NT2/D1 (cell line): ENCODE data around the gene IRF1.

Source experiments
- DNase-seq: peaks from one replicate; pipeline ENCODE4 v3.0.0-alpha.2; 2011; ENCODE audit warnings: low read depth, low spot score
- H3K27me3 ChIP-seq: 2 replicates; pipeline ENCODE4 v1.6.0; 2011; ENCODE audit warnings: mild to moderate bottlenecking; ENCODE audit not compliant: insufficient read length, insufficient read depth
- H3K36me3 ChIP-seq: 2 replicates; pipeline ENCODE4 v1.6.1; 2011; ENCODE audit warnings: mild to moderate bottlenecking, low read length, mixed read lengths; ENCODE audit not compliant: insufficient read depth, insufficient read length
- H3K4me1 ChIP-seq: 2 replicates; pipeline ENCODE4 v1.5.1; 2011; ENCODE audit not compliant: insufficient read depth, insufficient read length
- H3K4me3 ChIP-seq: 2 replicates; pipeline ENCODE4 v1.5.1; 2011; ENCODE audit warnings: low read depth; ENCODE audit not compliant: insufficient read length
- H3K9ac ChIP-seq: 2 replicates; pipeline ENCODE4 v1.6.0; 2011; ENCODE audit warnings: low read depth; ENCODE audit not compliant: insufficient read length
- H3K9me3 ChIP-seq: 2 replicates; pipeline ENCODE4 v1.5.1; 2011; ENCODE audit warnings: mild to moderate bottlenecking, low read length; ENCODE audit not compliant: insufficient read depth
- SUZ12 ChIP-seq: IDR thresholded peaks from 2 replicates; pipeline ENCODE4 v1.6.1; 2011; ENCODE audit not compliant: insufficient read length, insufficient read depth; ENCODE audit errors: extremely low read depth
- YY1 ChIP-seq: IDR thresholded peaks from 2 replicates; pipeline ENCODE4 v1.6.1; 2011; ENCODE audit not compliant: insufficient read length, insufficient read depth
- ZNF274 ChIP-seq: IDR thresholded peaks from 2 replicates; pipeline ENCODE4 v1.6.1; 2011; ENCODE audit warnings: mild to moderate bottlenecking, low read depth, low read length

IRF1 gene

GRCh38 chr5:132505641-132506040, 15.1 kb upstream of the IRF1 start:
- H3K4me3 ChIP-seq, result no peak overlapping the region
- H3K9ac ChIP-seq, result no peak overlapping the region
- TF ChIP-seq YY1 (no peak), SUZ12 (no peak), ZNF274 (no peak)

GRCh38 chr5:132504746-132505145, 14.2 kb upstream of the IRF1 start:
- Histone ChIP-seq H3K27me3 (no peaks in the 10 kb centered on the region), H3K4me3 (no peak overlapping the region)

More at GRCh38 chr5:132505641-132506040, 15.1 kb upstream of the IRF1 start:
- DNase-seq, result no peak
- Histone ChIP-seq H3K27me3 (no peaks in the 10 kb centered on the region), H3K36me3 (no peaks in the 10 kb centered on the region), H3K9me3 (no peaks in the 10 kb centered on the region; the same call in 1 of the 2 replicates), H3K4me1 (no peaks in the 10 kb centered on the region)

GRCh38 chr5:132503244-132503643, 12.7 kb upstream of the IRF1 start:
- H3K36me3 ChIP-seq, result no peaks in the 10 kb centered on the region
- no peaks in the 10 kb centered on the region for H3K9me3 ChIP-seq
- H3K4me3 ChIP-seq, result no peak overlapping the region
- TF ChIP-seq SUZ12, result no peak
- no peak for TF ChIP-seq ZNF274
- no peak for TF ChIP-seq YY1
- H3K27me3 ChIP-seq, result no peaks in the 10 kb centered on the region
- no peak overlapping the region for H3K9ac ChIP-seq
- DNase-seq, result no peak
- no peaks in the 10 kb centered on the region for H3K4me1 ChIP-seq

More at GRCh38 chr5:132504746-132505145, 14.2 kb upstream of the IRF1 start:
- no peak for DNase-seq
- no peaks in the 10 kb centered on the region for H3K4me1 ChIP-seq
- TF ChIP-seq YY1 (no peak), ZNF274 (no peak), SUZ12 (no peak)
- H3K9me3 ChIP-seq, result no peaks in the 10 kb centered on the region
- no peak overlapping the region for H3K9ac ChIP-seq
- no peaks in the 10 kb centered on the region for H3K36me3 ChIP-seq

GRCh38 chr5:132501961-132502931, 11.7 kb upstream of the IRF1 start:
- Histone ChIP-seq H3K4me3 (no peak overlapping the region), H3K36me3 (no peaks in the 10 kb centered on the region), H3K9ac (no peak overlapping the region), H3K9me3 (no peaks in the 10 kb centered on the region), H3K27me3 (no peaks in the 10 kb centered on the region), H3K4me1 (peaks cover 7% of the 10 kb centered on the region)
- no peak for TF ChIP-seq SUZ12
- TF ChIP-seq ZNF274, result no peak
- no peak for TF ChIP-seq YY1
- no peak for DNase-seq

GRCh38 chr5:132501629-132501956, 11.0 kb upstream of the IRF1 start:
- TF ChIP-seq SUZ12, result no peak
- no peak for TF ChIP-seq YY1
- TF ChIP-seq ZNF274, result no peak
- Histone ChIP-seq H3K4me1 (peaks cover 9% of the 10 kb centered on the region), H3K27me3 (no peaks in the 10 kb centered on the region), H3K9me3 (no peaks in the 10 kb centered on the region), H3K9ac (no peak overlapping the region), H3K36me3 (no peaks in the 10 kb centered on the region), H3K4me3 (no peak overlapping the region)
- no peak for DNase-seq

GRCh38 chr5:132500931-132501628, 10.5 kb upstream of the IRF1 start:
- peaks cover 9% of the 10 kb centered on the region for H3K4me1 ChIP-seq
- H3K9ac ChIP-seq, result no peak overlapping the region
- DNase-seq, result no peak
- no peaks in the 10 kb centered on the region for H3K27me3 ChIP-seq
- TF ChIP-seq YY1, result no peak
- TF ChIP-seq SUZ12, result no peak
- no peak for TF ChIP-seq ZNF274
- H3K9me3 ChIP-seq, result no peaks in the 10 kb centered on the region
- no peaks in the 10 kb centered on the region for H3K36me3 ChIP-seq
- H3K4me3 ChIP-seq, result no peak overlapping the region

- H3K4me1 ChIP-seq, result peaks cover 9% of the 10 kb centered on the region
- no peak overlapping the region for H3K9ac ChIP-seq
Observed at GRCh38 chr5:132500244-132500930, 9.8 kb upstream of the IRF1 start.

More at GRCh38 chr5:132500244-132500930, 9.8 kb upstream of the IRF1 start:
- DNase-seq, result no peak
- no peak for TF ChIP-seq SUZ12
- no peak for TF ChIP-seq YY1
- TF ChIP-seq ZNF274, result no peak
- Histone ChIP-seq H3K9me3 (no peaks in the 10 kb centered on the region), H3K36me3 (no peaks in the 10 kb centered on the region), H3K27me3 (no peaks in the 10 kb centered on the region), H3K4me3 (no peak overlapping the region)
